MM.1S (cell line): ENCODE results near the gene BRD4.

Experiments
- CTCF ChIP-seq: fragments of 300-600 bp; sonication (generic); IDR thresholded peaks from 2 replicates; pipeline ENCODE4 v1.5.1; 2016; ENCODE audit warnings: antibody characterized with exemption, low read length, mixed read lengths
- EZH2 ChIP-seq: fragments of 300-600 bp; sonication (generic); optimal IDR thresholded peaks from 2 replicates; pipeline ENCODE3; 2017; ENCODE audit warnings: low read depth, mild to moderate bottlenecking, antibody characterized with exemption, low read length, mixed read lengths

DNA sequence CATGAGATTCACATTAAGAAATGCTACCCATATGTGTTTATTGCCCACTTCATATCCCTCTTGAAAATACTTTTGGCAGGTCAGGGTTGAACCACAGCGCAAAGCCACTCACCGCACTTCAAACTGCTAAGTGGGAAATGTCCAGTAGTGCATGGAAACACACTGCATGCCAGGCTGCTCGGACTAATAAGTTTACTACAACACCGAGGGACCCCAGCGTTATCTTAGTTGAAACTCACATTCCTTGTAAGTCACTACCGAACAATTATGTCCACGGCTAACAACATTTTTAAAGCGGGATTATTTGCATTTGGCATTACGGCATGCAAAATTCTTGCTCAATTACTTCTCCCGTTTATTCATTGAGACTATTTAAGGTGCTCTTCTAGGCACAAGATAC lies 4.0 kb downstream of the BRD4 start:
- TF ChIP-seq CTCF (no peak), EZH2 (no peak)
